Keratinocyte (primary cell): ENCODE data around the gene DNAH10.

ENCODE experiments used
- EZH2 ChIP-seq: IDR thresholded peaks from one replicate; pipeline ENCODE4 v1.6.1; 2012; ENCODE audit warnings: inconsistent platforms, mild to moderate bottlenecking, low read length, moderate library complexity
- TF ChIP-seq, protein P1 (sequence below), 3 experiments: IDR thresholded peaks in 1 of 3; conservative IDR thresholded peaks in 1 of 3; optimal IDR thresholded peaks in 1 of 3; 2 replicates in 2 of 3; 3 replicates in 1 of 3; pipeline versions ENCODE3 to v1.5.1; 2011; ENCODE audit warnings: low read length in 3 of 3, mild to moderate bottlenecking in 3 of 3, moderate library complexity in 2 of 3, control low read depth in 1 of 3, inconsistent platforms in 1 of 3; ENCODE audit not compliant: insufficient read depth in 2 of 3; ENCODE audit errors: extremely low read depth in 1 of 3

DNA sequence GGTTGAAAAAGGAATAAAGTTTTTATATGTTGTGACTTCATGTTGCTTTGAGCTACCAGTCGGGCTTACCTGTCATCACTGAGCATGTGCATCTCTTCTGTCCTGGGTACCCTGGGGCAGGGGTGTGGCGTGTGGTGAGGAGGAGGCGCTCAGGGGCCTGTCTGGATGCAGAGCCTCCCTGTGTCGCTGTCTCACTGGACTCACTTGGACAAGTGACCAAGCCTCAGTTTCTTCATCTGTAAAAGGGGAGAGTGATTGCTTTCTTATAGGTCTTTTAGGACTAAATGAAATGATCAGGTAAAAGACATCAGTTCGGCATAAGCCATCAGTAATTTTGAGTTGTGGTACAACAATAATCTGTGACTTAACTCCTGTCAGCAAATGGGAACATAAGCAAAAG lies 27.8 kb upstream of the DNAH10 start:
- TF ChIP-seq, protein P1, sequence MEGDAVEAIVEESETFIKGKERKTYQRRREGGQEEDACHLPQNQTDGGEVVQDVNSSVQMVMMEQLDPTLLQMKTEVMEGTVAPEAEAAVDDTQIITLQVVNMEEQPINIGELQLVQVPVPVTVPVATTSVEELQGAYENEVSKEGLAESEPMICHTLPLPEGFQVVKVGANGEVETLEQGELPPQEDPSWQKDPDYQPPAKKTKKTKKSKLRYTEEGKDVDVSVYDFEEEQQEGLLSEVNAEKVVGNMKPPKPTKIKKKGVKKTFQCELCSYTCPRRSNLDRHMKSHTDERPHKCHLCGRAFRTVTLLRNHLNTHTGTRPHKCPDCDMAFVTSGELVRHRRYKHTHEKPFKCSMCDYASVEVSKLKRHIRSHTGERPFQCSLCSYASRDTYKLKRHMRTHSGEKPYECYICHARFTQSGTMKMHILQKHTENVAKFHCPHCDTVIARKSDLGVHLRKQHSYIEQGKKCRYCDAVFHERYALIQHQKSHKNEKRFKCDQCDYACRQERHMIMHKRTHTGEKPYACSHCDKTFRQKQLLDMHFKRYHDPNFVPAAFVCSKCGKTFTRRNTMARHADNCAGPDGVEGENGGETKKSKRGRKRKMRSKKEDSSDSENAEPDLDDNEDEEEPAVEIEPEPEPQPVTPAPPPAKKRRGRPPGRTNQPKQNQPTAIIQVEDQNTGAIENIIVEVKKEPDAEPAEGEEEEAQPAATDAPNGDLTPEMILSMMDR (optimal IDR thresholded peaks at IDR 0.05 in 1 of 3, IDR thresholded peaks at IDR 0.05 in 1 of 3, conservative IDR thresholded peaks at IDR 0.05 in 1 of 3; ENCODE audit: extremely low read depth in 1 of 3, insufficient read depth in 2 of 3, low read length in 3 of 3) = no peak
- TF ChIP-seq EZH2 = no peak
